ENCODE measurements around the gene CLIC5.

The CLIC5 gene

GRCh38 chr6:46032110-46032998, 16.7 kb upstream of the CLIC5 start:
- DNase-seq, result peak; percentile 9

- no peak for DNase-seq
These were observed 13.9 kb upstream of the CLIC5 start for GRCh38 chr6:46029602-46030001.

- DNase-seq, result no peak
These were observed 10.6 kb upstream of the CLIC5 start for GRCh38 chr6:46026307-46026706.

GRCh38 chr6:46025573-46025972, 9.9 kb upstream of the CLIC5 start:
- DNase-seq, result no peak

- no peak for DNase-seq
These were observed 8.6 kb upstream of the CLIC5 start for GRCh38 chr6:46024124-46024769.

GRCh38 chr6:46023216-46023915, 7.7 kb upstream of the CLIC5 start:
- no peak for DNase-seq

- no peak for DNase-seq
These were observed 6.7 kb upstream of the CLIC5 start for GRCh38 chr6:46022106-46022948.

- no peak for DNase-seq
These were observed 2.1 kb upstream of the CLIC5 start for GRCh38 chr6:46017726-46018125.

- no peak for DNase-seq
These were observed 476 bp upstream of the CLIC5 start for GRCh38 chr6:46016063-46016608.

- peak; percentile 18 for DNase-seq
These were observed 1.0 kb downstream of the CLIC5 start for GRCh38 chr6:46014511-46015118.

- peak; percentile 22 for DNase-seq
These were observed 1.6 kb downstream of the CLIC5 start for GRCh38 chr6:46014046-46014445.

- DNase-seq, result no peak
These were observed 2.0 kb downstream of the CLIC5 start for GRCh38 chr6:46013639-46014038.

- DNase-seq, result no peak
These were observed 2.8 kb downstream of the CLIC5 start for GRCh38 chr6:46012834-46013233.

- DNase-seq, result peak; percentile 28
These were observed 4.2 kb downstream of the CLIC5 start for GRCh38 chr6:46011188-46012085.

- peak; percentile 57 for DNase-seq
These were observed 4.9 kb downstream of the CLIC5 start for GRCh38 chr6:46010771-46011170.

- no peak for DNase-seq
These were observed 5.4 kb downstream of the CLIC5 start for GRCh38 chr6:46010270-46010669.

GRCh38 chr6:46002264-46002663, 13.4 kb downstream of the CLIC5 start:
- DNase-seq, result no peak

- DNase-seq, result peak; percentile 54
These were observed 14.8 kb downstream of the CLIC5 start for GRCh38 chr6:46000905-46001304.

- no peak for DNase-seq
These were observed 17.1 kb downstream of the CLIC5 start for GRCh38 chr6:45998524-45998923.

GRCh38 chr6:45997875-45998506, 17.7 kb downstream of the CLIC5 start:
- DNase-seq, result no peak
